NT2/D1 (cell line): ENCODE measurements around the gene ZAP70.

Experiments used
- YY1 ChIP-seq: IDR thresholded peaks from 2 replicates; pipeline ENCODE4 v1.6.1; 2011; ENCODE audit not compliant: insufficient read length, insufficient read depth
- ZNF274 ChIP-seq: IDR thresholded peaks from 2 replicates; pipeline ENCODE4 v1.6.1; 2011; ENCODE audit warnings: mild to moderate bottlenecking, low read depth, low read length

DNA sequence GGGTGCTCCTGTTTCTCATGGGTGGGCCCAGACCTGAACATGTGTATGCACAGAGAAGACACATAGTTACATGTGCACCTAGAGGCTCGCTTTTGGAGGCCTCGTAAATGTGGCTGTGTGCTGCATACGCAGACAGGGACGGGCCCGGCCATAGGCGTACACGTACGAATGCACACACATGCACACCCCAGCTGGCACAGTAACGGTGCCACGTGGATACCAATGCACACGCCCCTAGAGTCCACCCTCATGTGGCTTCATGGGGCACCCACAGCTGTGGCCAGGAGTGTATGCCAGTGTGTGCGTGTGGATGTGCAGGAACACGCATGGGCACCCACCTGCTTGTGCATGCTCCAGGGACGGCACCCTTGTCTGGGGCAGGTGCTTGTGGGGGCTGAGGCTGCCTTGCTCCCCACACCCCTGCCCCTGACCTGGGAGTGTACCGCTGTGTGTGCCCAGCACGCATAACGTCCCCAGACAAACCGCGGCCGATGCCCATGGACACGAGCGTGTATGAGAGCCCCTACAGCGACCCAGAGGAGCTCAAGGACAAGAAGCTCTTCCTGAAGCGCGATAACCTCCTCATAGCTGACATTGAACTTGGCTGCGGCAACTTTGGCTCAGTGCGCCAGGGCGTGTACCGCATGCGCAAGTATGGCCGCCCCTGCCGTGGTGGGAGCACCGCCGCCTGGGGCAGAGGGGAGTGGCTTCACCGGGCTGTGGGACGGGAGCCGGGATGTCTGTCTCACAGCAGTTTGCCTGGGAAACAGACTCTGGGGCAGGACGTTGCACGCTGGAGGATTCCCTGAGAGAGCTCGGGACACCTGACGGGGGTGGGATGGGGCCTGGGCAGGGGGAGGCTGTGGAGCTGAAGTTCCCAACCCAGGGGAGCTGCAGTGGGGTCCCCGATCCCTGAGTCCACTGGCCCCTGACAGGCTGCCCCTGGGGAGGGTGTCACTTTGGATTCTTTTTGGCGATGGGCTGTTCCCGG is 21.0 kb downstream of the ZAP70 start:
- no peak for TF ChIP-seq YY1
- TF ChIP-seq ZNF274, result no peak
